Glomerular endothelial cell (primary cell): ENCODE data around the gene CAT. TPM values are rescaled to one million over a fixed set of nuclear protein-coding genes. Genes with fewer than 3 reads are reported as not detected.

Experiments used
- DNase-seq: peaks from one replicate; pipeline ENCODE4 v3.0.0-alpha.2; 2011; ENCODE audit warnings: low read depth, low spot score; ENCODE audit errors: extremely low read depth
- total RNA-seq: library from RNA; depleted of rRNA; stranded (reverse); fragments of >200 nt; gene quantifications from 2 replicates; pipeline ENCODE4 v1.2.3, GENCODE V29; 2015

CAT gene
- total RNA-seq, 1 donor from 2014 or later: 31.2 TPM

DNA sequence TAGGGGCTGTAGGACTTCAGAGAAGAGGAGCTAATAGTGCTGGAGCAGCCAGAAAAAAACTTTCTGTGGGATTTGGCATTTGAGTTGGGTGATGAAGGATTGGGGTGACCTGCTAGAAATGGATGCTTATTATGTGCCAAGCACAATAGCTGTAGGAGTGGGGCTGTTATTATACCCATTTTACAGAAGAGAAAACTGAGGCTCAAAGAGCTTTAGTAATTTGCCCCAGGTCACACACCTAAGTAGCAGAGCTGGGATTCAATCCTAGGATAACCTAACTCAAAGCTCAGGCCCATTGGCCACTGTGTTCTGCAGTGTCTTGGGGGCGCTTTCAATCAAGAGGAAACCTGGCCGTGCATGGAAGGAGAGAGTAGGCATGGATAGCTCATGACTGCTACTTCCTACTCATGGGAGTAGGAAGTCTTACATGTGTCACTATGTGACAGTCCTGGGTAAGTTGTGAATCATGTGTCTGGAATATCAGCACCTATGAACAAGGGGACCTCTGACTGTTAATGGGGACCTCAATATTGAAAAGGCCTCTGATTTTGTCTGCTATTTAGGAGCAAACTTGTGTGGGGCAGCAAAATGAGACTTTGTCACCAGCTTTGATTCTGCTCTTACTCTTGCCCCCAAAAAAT is 81.0 kb downstream of the CAT start:
- no peak for DNase-seq

DNA sequence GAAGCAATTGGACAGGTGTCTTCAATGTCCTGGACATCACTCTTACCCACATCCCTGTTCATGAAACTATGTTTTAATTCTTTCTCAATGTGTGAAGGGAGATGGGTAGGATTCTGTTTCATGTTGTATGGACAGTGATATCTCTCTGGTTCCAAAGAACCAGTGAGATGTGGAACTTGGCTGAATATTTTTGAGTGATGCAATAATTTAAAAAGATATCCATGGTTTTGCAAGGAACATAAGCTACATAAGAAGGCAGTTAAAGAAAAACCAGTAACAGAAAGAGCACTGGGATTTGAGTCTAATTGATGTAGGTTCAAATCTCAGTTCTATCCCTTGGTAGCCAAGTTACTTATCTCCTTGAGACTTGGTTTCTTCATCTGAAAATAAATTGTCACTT is 82.5 kb downstream of the CAT start:
- DNase-seq: no peak

Other genes with a start within 250 kb of the CAT start
- 3.5 and 3.6 TPM in 2 replicates for gene ABTB2, start 80.9 kb upstream of the CAT start, total RNA-seq
- gene ELF5, start 74.9 kb downstream of the CAT start, total RNA-seq: not detected in 2 replicates
- gene EHF, start 182.2 kb downstream of the CAT start, total RNA-seq: not detected in 2 replicates